ENCODE results near the gene DST. TPM values are rescaled to one million over a fixed set of nuclear protein-coding genes. Genes with fewer than 3 reads are reported as not detected.

The DST gene
- total and polyA plus RNA-seq, 7 donors: 62.5 to 791 (median 495) TPM

DNA sequence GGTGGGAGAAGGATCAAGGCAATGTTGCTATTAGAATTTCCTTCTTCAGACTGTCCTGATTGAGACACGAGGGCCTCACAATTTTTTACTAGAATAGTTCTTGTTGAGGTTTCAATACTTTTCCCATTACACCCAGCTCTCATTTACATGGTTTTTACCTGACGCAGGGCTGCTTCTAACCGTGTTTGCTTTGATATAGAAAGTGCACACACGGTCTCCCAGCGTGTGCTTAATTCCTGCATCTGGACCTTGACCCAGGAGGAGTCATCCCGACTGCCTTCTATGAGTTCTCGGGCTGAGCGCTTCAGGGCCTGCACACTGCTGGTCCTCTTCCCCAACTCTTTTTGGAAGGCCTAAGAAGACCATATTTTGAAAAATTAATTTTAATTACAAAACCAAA, 160.2 kb downstream of the DST start:
- Histone ChIP-seq H3K27ac (peak overlapping the region in 2 of 4 donors; percentile 67 to 72), H3K4me1 (peaks cover 0 to 63% (median 30%) of the 10 kb centered on the region in 4 donors), H3K27me3 (no peaks in the 10 kb centered on the region), H3K9me3 (no peaks in the 10 kb centered on the region), H3K36me3 (peaks cover 14 to 81% (median 25%) of the 10 kb centered on the region in 4 donors), H3K4me3 (no peak overlapping the region)
- TF ChIP-seq POLR2AphosphoS5 (IDR thresholded peaks at IDR 0.05) (no peak), POLR2A (IDR thresholded peaks at IDR 0.05) (no peak), EP300 (IDR thresholded peaks at IDR 0.05) (no peak)
- TF ChIP-seq, protein P1, sequence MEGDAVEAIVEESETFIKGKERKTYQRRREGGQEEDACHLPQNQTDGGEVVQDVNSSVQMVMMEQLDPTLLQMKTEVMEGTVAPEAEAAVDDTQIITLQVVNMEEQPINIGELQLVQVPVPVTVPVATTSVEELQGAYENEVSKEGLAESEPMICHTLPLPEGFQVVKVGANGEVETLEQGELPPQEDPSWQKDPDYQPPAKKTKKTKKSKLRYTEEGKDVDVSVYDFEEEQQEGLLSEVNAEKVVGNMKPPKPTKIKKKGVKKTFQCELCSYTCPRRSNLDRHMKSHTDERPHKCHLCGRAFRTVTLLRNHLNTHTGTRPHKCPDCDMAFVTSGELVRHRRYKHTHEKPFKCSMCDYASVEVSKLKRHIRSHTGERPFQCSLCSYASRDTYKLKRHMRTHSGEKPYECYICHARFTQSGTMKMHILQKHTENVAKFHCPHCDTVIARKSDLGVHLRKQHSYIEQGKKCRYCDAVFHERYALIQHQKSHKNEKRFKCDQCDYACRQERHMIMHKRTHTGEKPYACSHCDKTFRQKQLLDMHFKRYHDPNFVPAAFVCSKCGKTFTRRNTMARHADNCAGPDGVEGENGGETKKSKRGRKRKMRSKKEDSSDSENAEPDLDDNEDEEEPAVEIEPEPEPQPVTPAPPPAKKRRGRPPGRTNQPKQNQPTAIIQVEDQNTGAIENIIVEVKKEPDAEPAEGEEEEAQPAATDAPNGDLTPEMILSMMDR (IDR thresholded peaks at IDR 0.05): no peak
- intact Hi-C loops (cut with DNase I): no loop called here
- WGBS, 2 donors: 22 to 76% methylated on average over 8 of the region's 8 CpGs
- DNase-seq: no peak

- no peak for DNase-seq
Observed at GRCh38 chr6:56481957-56482356, 160.7 kb downstream of the DST start.

GRCh38 chr6:56480654-56481337, 161.9 kb downstream of the DST start:
- Histone ChIP-seq H3K4me1 (peaks cover 0 to 79% (median 44%) of the 10 kb centered on the region in 4 donors), H3K27ac (peak overlapping the region in 2 of 4 donors; percentile 67 to 72), H3K36me3 (peaks cover 12 to 81% (median 29%) of the 10 kb centered on the region in 4 donors), H3K27me3 (no peaks in the 10 kb centered on the region), H3K9me3 (no peaks in the 10 kb centered on the region), H3K4me3 (no peak overlapping the region)
- intact Hi-C loops (cut with DNase I): no loop called here
- no peak for DNase-seq
- TF ChIP-seq EP300 (IDR thresholded peaks at IDR 0.05) (no peak), POLR2AphosphoS5 (IDR thresholded peaks at IDR 0.05) (no peak), POLR2A (IDR thresholded peaks at IDR 0.05) (no peak)
- TF ChIP-seq, protein P1 (IDR thresholded peaks at IDR 0.05): no peak
- WGBS, 2 donors: 87 to 90% methylated on average over 4 of the region's 4 CpGs

More at GRCh38 chr6:56481957-56482356, 160.7 kb downstream of the DST start:
- Histone ChIP-seq H3K9me3 (no peaks in the 10 kb centered on the region), H3K4me1 (peaks cover 0 to 67% (median 35%) of the 10 kb centered on the region in 4 donors), H3K27ac (peak overlapping the region in 2 of 4 donors; percentile 67 to 72), H3K4me3 (no peak overlapping the region), H3K36me3 (peaks cover 13 to 81% (median 25%) of the 10 kb centered on the region in 4 donors), H3K27me3 (no peaks in the 10 kb centered on the region)
- intact Hi-C loops (cut with DNase I): no loop called here
- TF ChIP-seq POLR2A (IDR thresholded peaks at IDR 0.05): no peak
- TF ChIP-seq EP300 (IDR thresholded peaks at IDR 0.05): no peak
- no peak for TF ChIP-seq POLR2AphosphoS5 (IDR thresholded peaks at IDR 0.05)
- TF ChIP-seq, protein P1 (IDR thresholded peaks at IDR 0.05): no peak
- WGBS, 2 donors: 83 to 87% methylated on average over 5 of the region's 5 CpGs

DNA sequence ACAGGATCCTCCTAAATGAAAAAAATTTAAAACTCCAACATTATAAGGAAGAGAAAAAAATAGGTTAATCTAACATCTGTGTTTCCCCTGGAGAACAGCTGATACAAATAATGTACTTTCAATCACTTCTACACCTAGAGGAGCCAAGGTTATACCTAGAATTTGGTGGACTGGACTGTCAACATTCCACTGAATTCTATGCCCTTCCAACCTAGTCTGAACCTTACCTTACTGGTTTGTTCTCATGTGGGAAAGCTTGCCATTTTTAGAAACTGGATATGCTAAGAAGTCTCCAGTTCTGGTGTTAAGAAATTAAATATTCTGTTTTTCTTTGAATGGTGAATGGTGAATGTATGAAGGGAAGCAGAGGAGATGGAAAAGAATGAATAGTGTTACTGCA, 162.4 kb downstream of the DST start:
- peaks cover 0 to 80% (median 44%) of the 10 kb centered on the region in 4 donors for H3K4me1 ChIP-seq
- intact Hi-C loops (cut with DNase I): no loop called here
- no peaks in the 10 kb centered on the region for H3K9me3 ChIP-seq
- TF ChIP-seq, protein P1 (IDR thresholded peaks at IDR 0.05): no peak
- TF ChIP-seq POLR2A (IDR thresholded peaks at IDR 0.05) (no peak), POLR2AphosphoS5 (IDR thresholded peaks at IDR 0.05) (no peak), EP300 (IDR thresholded peaks at IDR 0.05) (no peak)
- peak overlapping the region in 2 of 4 donors; percentile 67 to 72 for H3K27ac ChIP-seq
- no peaks in the 10 kb centered on the region for H3K27me3 ChIP-seq
- no peak for DNase-seq
- peaks cover 12 to 81% (median 34%) of the 10 kb centered on the region in 4 donors for H3K36me3 ChIP-seq
- H3K4me3 ChIP-seq: no peak overlapping the region
